Ishikawa (cell line): ENCODE measurements around the gene PXDC1.

Experiments
- CEBPB ChIP-seq: IDR thresholded peaks from 2 replicates; pipeline ENCODE4 v1.6.1; 2012
- CREB1 ChIP-seq: IDR thresholded peaks from 2 replicates; pipeline ENCODE4 v1.6.1; 2012; ENCODE audit warnings: low read depth
- EGR1 ChIP-seq: IDR thresholded peaks from 2 replicates; pipeline ENCODE4 v1.6.1; 2012
- EP300 ChIP-seq: IDR thresholded peaks from 2 replicates; pipeline ENCODE4 v1.6.1; 2012; ENCODE audit warnings: borderline replicate concordance
- FOXM1 ChIP-seq: IDR thresholded peaks from 2 replicates; pipeline ENCODE4 v1.6.1; 2012; ENCODE audit warnings: low read depth, borderline replicate concordance
- MAX ChIP-seq: IDR thresholded peaks from 2 replicates; pipeline ENCODE4 v1.6.1; 2012
- NFIC ChIP-seq: IDR thresholded peaks from 2 replicates; pipeline ENCODE4 v1.6.1; 2012
- RAD21 ChIP-seq: IDR thresholded peaks from 2 replicates; pipeline ENCODE4 v1.6.1; 2012; ENCODE audit warnings: low read depth
- REST ChIP-seq: IDR thresholded peaks from 2 replicates; pipeline ENCODE4 v1.6.1; 2012; ENCODE audit warnings: low read depth, mild to moderate bottlenecking
- TAF1 ChIP-seq: IDR thresholded peaks from 2 replicates; pipeline ENCODE4 v1.6.1; 2012; ENCODE audit warnings: low read depth, mild to moderate bottlenecking
- TCF12 ChIP-seq: IDR thresholded peaks from 2 replicates; pipeline ENCODE4 v1.6.1; 2012; ENCODE audit warnings: low read depth
- TEAD4 ChIP-seq: IDR thresholded peaks from 2 replicates; pipeline ENCODE4 v1.6.1; 2012
- YY1 ChIP-seq: IDR thresholded peaks from 2 replicates; pipeline ENCODE4 v1.6.1; 2012; ENCODE audit warnings: low read depth
- ZBTB7A ChIP-seq: IDR thresholded peaks from 2 replicates; pipeline ENCODE4 v1.6.1; 2012; ENCODE audit warnings: low read depth
- TF ChIP-seq, protein P1 (sequence below): IDR thresholded peaks from 2 replicates; pipeline ENCODE4 v1.6.1; 2012

The PXDC1 gene

DNA sequence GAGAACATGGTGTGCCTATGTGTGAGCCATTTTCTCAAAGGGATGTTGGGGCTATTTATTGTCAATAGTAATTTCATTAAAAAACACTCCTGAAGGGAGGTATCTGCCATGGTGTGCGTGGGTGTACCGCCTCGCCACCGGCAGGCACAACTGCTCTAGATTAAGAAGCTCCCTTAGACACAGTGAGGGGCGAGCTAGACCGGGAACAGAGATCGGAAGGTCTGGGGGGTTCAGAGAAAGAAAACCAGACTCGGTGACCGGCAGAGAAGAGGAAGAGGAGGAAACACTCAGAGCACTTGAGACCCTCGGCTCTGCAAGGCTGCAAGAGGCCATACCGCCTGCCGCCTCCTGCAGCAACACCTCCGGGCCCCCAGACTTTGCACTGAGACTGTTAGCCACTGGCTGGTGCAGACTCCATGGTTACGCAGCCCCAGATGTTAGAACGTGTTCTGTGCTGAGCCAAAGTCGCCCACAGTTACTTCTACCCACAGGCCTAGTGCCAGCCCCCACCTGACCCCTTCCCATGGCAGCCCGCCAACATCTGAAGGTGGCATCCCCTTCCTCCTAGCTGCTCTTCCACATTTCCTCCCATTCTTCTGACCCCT lies 18.1 kb downstream of the PXDC1 start:
- TF ChIP-seq MAX = no peak
- TF ChIP-seq EP300 = no peak
- no peak for TF ChIP-seq RAD21
- no peak for TF ChIP-seq TEAD4
- TF ChIP-seq TCF12 = no peak
- TF ChIP-seq, protein P1, sequence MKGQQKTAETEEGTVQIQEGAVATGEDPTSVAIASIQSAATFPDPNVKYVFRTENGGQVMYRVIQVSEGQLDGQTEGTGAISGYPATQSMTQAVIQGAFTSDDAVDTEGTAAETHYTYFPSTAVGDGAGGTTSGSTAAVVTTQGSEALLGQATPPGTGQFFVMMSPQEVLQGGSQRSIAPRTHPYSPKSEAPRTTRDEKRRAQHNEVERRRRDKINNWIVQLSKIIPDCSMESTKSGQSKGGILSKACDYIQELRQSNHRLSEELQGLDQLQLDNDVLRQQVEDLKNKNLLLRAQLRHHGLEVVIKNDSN = no peak
- no peak for TF ChIP-seq NFIC
- no peak for TF ChIP-seq EGR1
- no peak for TF ChIP-seq FOXM1
- TF ChIP-seq ZBTB7A = no peak
- TF ChIP-seq REST = no peak
- TF ChIP-seq TAF1 = no peak
- TF ChIP-seq CREB1 = no peak
- TF ChIP-seq YY1 = no peak

DNA sequence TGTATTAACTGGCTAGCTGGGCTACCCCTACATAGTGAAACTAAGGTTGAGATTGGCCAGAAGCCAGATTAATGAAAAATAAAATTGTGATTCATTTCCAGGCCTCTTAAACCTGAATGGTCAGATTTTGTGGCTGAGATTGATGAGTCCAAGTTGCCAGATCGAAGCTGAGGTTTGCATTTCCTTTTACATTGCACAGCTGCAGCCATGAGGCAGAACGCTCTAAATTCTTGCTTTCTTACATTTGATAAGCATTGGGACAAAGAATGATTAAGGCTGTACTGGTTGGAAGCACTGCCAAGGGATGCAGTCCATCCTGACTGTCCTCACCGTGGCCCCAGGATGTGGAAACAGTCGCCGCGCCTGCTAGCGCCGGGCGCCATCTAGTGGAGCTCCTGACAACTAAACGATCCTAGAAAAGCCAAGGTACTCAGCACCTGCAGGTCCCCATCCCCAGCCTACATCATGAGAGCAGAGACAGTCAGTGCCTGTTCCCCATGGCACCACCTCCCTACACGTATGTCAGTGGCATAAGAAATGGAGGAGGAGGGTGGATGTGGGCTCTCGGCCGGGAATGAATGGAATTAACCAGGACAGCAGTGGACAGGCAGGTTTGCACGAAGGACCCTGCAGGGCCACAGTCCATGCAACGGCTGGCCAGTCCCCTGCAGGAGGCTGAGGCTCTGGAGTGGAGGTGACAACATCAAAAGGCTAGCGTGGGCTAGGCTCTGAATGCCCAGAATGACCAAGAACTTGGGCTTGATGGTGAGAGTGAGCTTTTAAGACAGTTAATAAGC lies 19.0 kb downstream of the PXDC1 start:
- TF ChIP-seq, protein P1 = no peak
- TF ChIP-seq REST = no peak
- TF ChIP-seq RAD21 = peak; percentile 94
- TF ChIP-seq EGR1 = no peak
- TF ChIP-seq MAX = no peak
- no peak for TF ChIP-seq FOXM1
- TF ChIP-seq NFIC = no peak
- no peak for TF ChIP-seq ZBTB7A
- 0 out of 2 replicates have a peak, but pooled peaks have one; percentile 16 for TF ChIP-seq CEBPB
- no peak for TF ChIP-seq CREB1
- no peak for TF ChIP-seq EP300
- TF ChIP-seq TCF12 = no peak
- TF ChIP-seq YY1 = no peak
- no peak for TF ChIP-seq TEAD4
- no peak for TF ChIP-seq TAF1

GRCh38 chr6:3731700-3732099 lies 19.8 kb downstream of the PXDC1 start:
- no peak for TF ChIP-seq TCF12
- no peak for TF ChIP-seq EGR1
- TF ChIP-seq, protein P1 = no peak
- no peak for TF ChIP-seq EP300
- no peak for TF ChIP-seq RAD21
- TF ChIP-seq TAF1 = no peak
- TF ChIP-seq REST = no peak
- no peak for TF ChIP-seq MAX
